K562 (cell line): ENCODE measurements around the gene MBOAT1. TPM values are rescaled to one million over a fixed set of nuclear protein-coding genes. Genes with fewer than 3 reads are reported as not detected.

Experiments used
- ATAC-seq: fragments of 200-7000 bp; cut with Tn5 transposase; 3 replicates; pipeline ENCODE4 v1.9.1; 2020; ENCODE audit warnings: moderate library complexity
- BruUV-seq: library from RNA; stranded (reverse); fragments of 400-500 nt; replicated peaks from 2 replicates; lab custom pipeline; 2021; lab: Mats Ljungman, UMichigan
- CTCF ChIA-PET: fragments of 300-600 bp; formaldehyde crosslinking; extraction: SDS; loops from one replicate; lab custom pipeline; 2021; ENCODE audit warnings: low intra/inter-chr PET ratio; lab: Yijun Ruan, JAX
- POLR2A ChIA-PET: fragments of 300-600, 350-650 bp; sonication (Branson Sonifier 250); formaldehyde crosslinking; extraction: SDS; loops from one replicate; lab custom pipeline; 2021; ENCODE audit warnings: antibody characterized with exemption, inconsistent platforms; lab: Yijun Ruan, JAX
- DNase-seq, 4 experiments: peaks; one replicate each; pipeline versions ENCODE4 v3.0.0 to v3.0.0-alpha.2; 2011 to 2018; ENCODE audit warnings: low spot score in 3 of 4, mixed read lengths in 3 of 4; ENCODE audit errors: extremely low read depth in 1 of 4
- FAIRE-seq: peaks from 2 replicates; lab custom pipeline; 2011; peaks lifted over from hg19 to GRCh38; lab: Jason Lieb, UNC
- H2AFZ ChIP-seq: 2 replicates; pipeline ENCODE4 v1.6.0; 2011; ENCODE audit warnings: low read depth, low read length, control low read depth, inconsistent platforms
- H3K27ac ChIP-seq: fragments of 200-600 bp; 3 replicates; pipeline ENCODE4 v1.8.0; 2011; ENCODE audit warnings: low read depth, mild to moderate bottlenecking, control low read depth, inconsistent platforms, low read length, moderate library complexity, mixed read lengths; ENCODE audit errors: extremely low read depth
- H3K27me3 ChIP-seq, 2 experiments: fragments of 300-600 bp in 1 of 2; 2 replicates in 1 of 2; 3 replicates in 1 of 2; pipeline versions ENCODE4 v1.6.0 to v1.8.0; 2011; ENCODE audit warnings: inconsistent platforms in 2 of 2, low read length in 2 of 2, mild to moderate bottlenecking in 1 of 2, mixed read lengths in 1 of 2, moderate library complexity in 1 of 2; ENCODE audit not compliant: control insufficient read depth in 2 of 2, insufficient read depth in 2 of 2
- H3K36me3 ChIP-seq: fragments of 300-600 bp; 3 replicates; pipeline ENCODE4 v1.8.0; 2011; ENCODE audit warnings: mild to moderate bottlenecking, low read length, inconsistent platforms; ENCODE audit not compliant: control insufficient read depth, insufficient read depth
- H3K4me1 ChIP-seq, 2 experiments: fragments of 200-600 bp in 1 of 2; replicated peaks in 1 of 2; 2 replicates in 1 of 2; 3 replicates in 1 of 2; pipeline versions ENCODE4 v1.5.1 to v1.8.0; 2011; ENCODE audit warnings: inconsistent platforms in 2 of 2, low read length in 2 of 2, mild to moderate bottlenecking in 1 of 2, mixed read lengths in 1 of 2, moderate library complexity in 1 of 2; ENCODE audit not compliant: control insufficient read depth in 2 of 2, insufficient read depth in 2 of 2
- H3K4me2 ChIP-seq: 2 replicates; pipeline ENCODE4 v1.6.1; 2011; ENCODE audit warnings: low read length, control low read depth, inconsistent platforms, mixed read lengths; ENCODE audit not compliant: insufficient read depth
- H3K4me3 ChIP-seq: fragments of 200-600 bp; sonication (generic), shearing (Covaris generic); 2 replicates; pipeline ENCODE4 v1.5.1; 2016; ENCODE audit warnings: control low read depth, inconsistent platforms
- H3K79me2 ChIP-seq: fragments of 200-600 bp; 3 replicates; pipeline ENCODE4 v1.8.0; 2011; ENCODE audit warnings: low read length, inconsistent platforms; ENCODE audit not compliant: control insufficient read depth, insufficient read depth
- H3K9ac ChIP-seq, 2 experiments: 2 replicates each; pipeline versions ENCODE4 v1.6.0 to v1.6.1; 2011; ENCODE audit warnings: low read depth in 2 of 2, low read length in 2 of 2, control low read depth in 1 of 2, inconsistent platforms in 1 of 2, mild to moderate bottlenecking in 1 of 2, mixed read lengths in 1 of 2; ENCODE audit not compliant: insufficient read depth in 1 of 2
- H3K9me1 ChIP-seq: one replicate; pipeline ENCODE4 v1.6.0; 2011; ENCODE audit warnings: inconsistent platforms, mild to moderate bottlenecking, low read length, moderate library complexity; ENCODE audit not compliant: control insufficient read depth, insufficient read depth
- H3K9me3 ChIP-seq: replicated peaks from 2 replicates; pipeline ENCODE4 v1.5.1; 2011; ENCODE audit warnings: low read depth, low read length, inconsistent platforms; ENCODE audit not compliant: control insufficient read depth, insufficient read depth
- H4K20me1 ChIP-seq: replicated peaks from 2 replicates; pipeline ENCODE4 v1.6.1; 2011; ENCODE audit warnings: low read length, inconsistent platforms, mixed read lengths; ENCODE audit not compliant: control insufficient read depth, insufficient read depth
- HDAC1 ChIP-seq, 2 experiments: fragments of 450-650 bp; IDR thresholded peaks; 2 replicates each; pipeline ENCODE4 v1.6.1; 2016 to 2017; ENCODE audit warnings: inconsistent platforms in 1 of 2, mild to moderate bottlenecking in 1 of 2, moderate library complexity in 1 of 2
- HOXB6 ChIP-seq: fragments of 250-450 bp; sonication (Bioruptor Pico); IDR thresholded peaks from 2 replicates; pipeline ENCODE4 v1.5.1; 2022; ENCODE audit warnings: mild to moderate bottlenecking, borderline replicate concordance
- JUND ChIP-seq, 2 experiments: IDR thresholded peaks; 2 replicates in 1 of 2; 3 replicates in 1 of 2; pipeline ENCODE4 v1.6.1; 2011; ENCODE audit warnings: borderline replicate concordance in 2 of 2, low read depth in 2 of 2, low read length in 2 of 2, improper control_type of control experiment in 1 of 2, missing biosample characterization in 1 of 2, missing genetic modification characterization in 1 of 2, missing genetic modification reagents in 1 of 2
- NCOA1 ChIP-seq: fragments of 450-650 bp; IDR thresholded peaks from 2 replicates; pipeline ENCODE4 v1.6.1; 2016; ENCODE audit warnings: low read depth
- POLR2H ChIP-seq: IDR thresholded peaks from 2 replicates; pipeline ENCODE4 v1.6.1; 2016; ENCODE audit warnings: missing genetic modification characterization, low read depth, mild to moderate bottlenecking, control low read depth, missing compliant biosample characterization, moderate library complexity
- SAFB ChIP-seq: fragments of 200-400 bp; formaldehyde crosslinking; IDR thresholded peaks from 2 replicates; pipeline ENCODE4 v1.6.1; 2017; ENCODE audit warnings: low read depth, low read length, borderline replicate concordance
- TEAD1 ChIP-seq, 2 experiments: fragments of 450-650 bp in 1 of 2; sonication (generic) in 1 of 2; formaldehyde crosslinking; IDR thresholded peaks; 2 replicates each; pipeline versions ENCODE4 v1.4.0 to v1.8.0; 2020 to 2022; ENCODE audit warnings: mild to moderate bottlenecking in 2 of 2, missing genetic modification reagents in 1 of 2
- TEAD2 ChIP-seq: fragments of 450-650 bp; IDR thresholded peaks from 2 replicates; pipeline ENCODE4 v1.6.1; 2016; ENCODE audit warnings: missing genetic modification characterization, control low read depth, missing compliant biosample characterization
- ZNF584 ChIP-seq: fragments of 200-800 bp; sonication (Bioruptor generic); IDR thresholded peaks from 2 replicates; pipeline ENCODE4 v1.6.1; 2016; ENCODE audit warnings: low read depth, mild to moderate bottlenecking, missing genetic modification characterization, missing compliant biosample characterization
- in situ Hi-C: fragments of 300-500 bp; cut with MboI; formaldehyde crosslinking; loops from 4 replicates; pipeline ENCODE4 v1.15.0; 2018; ENCODE audit warnings: inconsistent platforms, mixed read lengths
- intact Hi-C: fragments of 100-400 bp; cut with micrococcal nuclease; formaldehyde crosslinking; loops from 2 replicates; pipeline ENCODE4 v1.14.2; 2022
- polyA plus RNA-seq, 8 experiments: library from polyadenylated mRNA; depleted of rRNA in 4 of 8; stranded (reverse) in 5 of 8; unstranded in 3 of 8; fragments of >200 nt; fragmentation: Nextera tagmentation in 2 of 8; fragmentation: Illumina TruSeq in 1 of 8; extraction: Ambion mirVana in 2 of 8; extraction: Trizol in 1 of 8; gene quantifications; 2 replicates each; pipeline versions ENCODE4 v1.2.1 to v1.2.3, GENCODE V29; 2011 to 2014; ENCODE audit warnings: inconsistent platforms in 1 of 8, missing spikeins in 1 of 8
- total RNA-seq, 7 experiments: library from RNA; depleted of rRNA in 6 of 7; stranded (reverse); fragments of >200 nt in 6 of 7; fragmentation: Illumina TruSeq in 2 of 7; extraction: Trizol in 2 of 7; gene quantifications; 2 replicates each; pipeline versions ENCODE4 v1.2.1 to v1.2.3, GENCODE V29; 2011 to 2021; ENCODE audit warnings: low replicate concordance in 1 of 7
- TF ChIP-seq, protein P1 (sequence below): fragments of 250-450 bp; sonication (Bioruptor Pico); IDR thresholded peaks from 2 replicates; pipeline ENCODE4 v1.8.0; 2021; ENCODE audit warnings: moderate library complexity, mild to moderate bottlenecking, inconsistent platforms
- TF ChIP-seq, protein P2 (sequence below): fragments of 250-450 bp; sonication (Bioruptor Pico); IDR thresholded peaks from 2 replicates; pipeline ENCODE4 v1.8.0; 2022; ENCODE audit warnings: inconsistent platforms
- TF ChIP-seq, protein P3 (sequence below): fragments of 450-650 bp; conservative IDR thresholded peaks from 2 replicates; pipeline ENCODE4 v1.6.1; 2016; ENCODE audit warnings: missing genetic modification characterization, low read depth, mild to moderate bottlenecking, control low read depth, missing compliant biosample characterization

Gene MBOAT1
- total and polyA plus RNA-seq, 9 of the 15 experiments (the other 6 are each of a cell fraction or from before 2014, with no cell fraction given), result 0.13 to 16.5 (median 10.3) TPM

DNA sequence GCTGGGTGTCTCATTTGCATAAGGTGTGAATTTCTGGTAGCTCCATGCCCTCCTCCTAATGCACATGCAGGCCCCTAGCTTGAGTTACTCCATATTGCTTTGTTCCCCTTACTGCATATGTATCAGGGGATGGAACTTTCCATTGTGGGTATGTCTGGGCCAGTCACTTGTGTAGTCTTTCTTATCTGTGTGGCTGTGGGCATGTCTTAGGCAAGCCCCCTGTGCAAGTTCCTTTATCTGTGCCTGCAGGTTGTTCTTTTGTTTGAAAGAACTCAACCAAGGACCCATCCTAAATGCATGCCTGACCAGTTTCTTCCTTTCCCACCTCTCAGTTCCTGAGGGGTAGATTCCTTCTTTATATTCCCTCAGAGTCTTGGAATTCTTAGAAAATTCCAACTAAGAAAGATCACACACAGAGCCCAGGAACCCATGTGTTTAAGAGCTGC, 23.6 kb downstream of the MBOAT1 start:
- no peak overlapping the region for H3K4me3 ChIP-seq
- H3K79me2 ChIP-seq, result no peaks in the 10 kb centered on the region
- in situ Hi-C loops, result no loop called here
- no peak overlapping the region for H3K27ac ChIP-seq
- H3K27me3 ChIP-seq, result no peaks in the 10 kb centered on the region
- H3K4me2 ChIP-seq, result no peak overlapping the region
- BruUV-seq, result no TSS peak
- H3K9ac ChIP-seq, result no peak overlapping the region
- ATAC-seq, result no peak
- CTCF ChIA-PET, result no interaction called here
- POLR2A ChIA-PET, result interaction anchor here (1.1 to 1.6 kb wide), 2 partner anchors 10 to 29 kb away, joined by 3 to 4 read pairs; no protein-coding TSS in a partner anchor
- H3K9me1 ChIP-seq, result no peaks in the 10 kb centered on the region
- FAIRE-seq, result no peak
- intact Hi-C loops, result no loop called here
- DNase-seq, result peak in 1 of 4 experiments; percentile 37
- no peaks in the 10 kb centered on the region for H3K9me3 ChIP-seq
- no peak overlapping the region for H2AFZ ChIP-seq
- peaks cover 3% of the 10 kb centered on the region; the same call in 1 of the 3 replicates for H3K36me3 ChIP-seq
- no peaks in the 10 kb centered on the region for H4K20me1 ChIP-seq
- H3K4me1 ChIP-seq, result peaks cover 8 to 18% of the 10 kb centered on the region in 2 experiments; a peak in 4 of 5 replicates
- no peak for TF ChIP-seq SAFB
- TF ChIP-seq, protein P1, sequence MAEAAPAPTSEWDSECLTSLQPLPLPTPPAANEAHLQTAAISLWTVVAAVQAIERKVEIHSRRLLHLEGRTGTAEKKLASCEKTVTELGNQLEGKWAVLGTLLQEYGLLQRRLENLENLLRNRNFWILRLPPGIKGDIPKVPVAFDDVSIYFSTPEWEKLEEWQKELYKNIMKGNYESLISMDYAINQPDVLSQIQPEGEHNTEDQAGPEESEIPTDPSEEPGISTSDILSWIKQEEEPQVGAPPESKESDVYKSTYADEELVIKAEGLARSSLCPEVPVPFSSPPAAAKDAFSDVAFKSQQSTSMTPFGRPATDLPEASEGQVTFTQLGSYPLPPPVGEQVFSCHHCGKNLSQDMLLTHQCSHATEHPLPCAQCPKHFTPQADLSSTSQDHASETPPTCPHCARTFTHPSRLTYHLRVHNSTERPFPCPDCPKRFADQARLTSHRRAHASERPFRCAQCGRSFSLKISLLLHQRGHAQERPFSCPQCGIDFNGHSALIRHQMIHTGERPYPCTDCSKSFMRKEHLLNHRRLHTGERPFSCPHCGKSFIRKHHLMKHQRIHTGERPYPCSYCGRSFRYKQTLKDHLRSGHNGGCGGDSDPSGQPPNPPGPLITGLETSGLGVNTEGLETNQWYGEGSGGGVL (CRISPR knock-in tag), result no peak
- TF ChIP-seq, protein P2, sequence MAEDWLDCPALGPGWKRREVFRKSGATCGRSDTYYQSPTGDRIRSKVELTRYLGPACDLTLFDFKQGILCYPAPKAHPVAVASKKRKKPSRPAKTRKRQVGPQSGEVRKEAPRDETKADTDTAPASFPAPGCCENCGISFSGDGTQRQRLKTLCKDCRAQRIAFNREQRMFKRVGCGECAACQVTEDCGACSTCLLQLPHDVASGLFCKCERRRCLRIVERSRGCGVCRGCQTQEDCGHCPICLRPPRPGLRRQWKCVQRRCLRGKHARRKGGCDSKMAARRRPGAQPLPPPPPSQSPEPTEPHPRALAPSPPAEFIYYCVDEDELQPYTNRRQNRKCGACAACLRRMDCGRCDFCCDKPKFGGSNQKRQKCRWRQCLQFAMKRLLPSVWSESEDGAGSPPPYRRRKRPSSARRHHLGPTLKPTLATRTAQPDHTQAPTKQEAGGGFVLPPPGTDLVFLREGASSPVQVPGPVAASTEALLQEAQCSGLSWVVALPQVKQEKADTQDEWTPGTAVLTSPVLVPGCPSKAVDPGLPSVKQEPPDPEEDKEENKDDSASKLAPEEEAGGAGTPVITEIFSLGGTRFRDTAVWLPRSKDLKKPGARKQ (CRISPR knock-in tag), result no peak
- 0 out of 2 replicates have a peak, but pooled peaks have one; percentile 49 for TF ChIP-seq ZNF584 (CRISPR knock-in tag)
- TF ChIP-seq, protein P3, sequence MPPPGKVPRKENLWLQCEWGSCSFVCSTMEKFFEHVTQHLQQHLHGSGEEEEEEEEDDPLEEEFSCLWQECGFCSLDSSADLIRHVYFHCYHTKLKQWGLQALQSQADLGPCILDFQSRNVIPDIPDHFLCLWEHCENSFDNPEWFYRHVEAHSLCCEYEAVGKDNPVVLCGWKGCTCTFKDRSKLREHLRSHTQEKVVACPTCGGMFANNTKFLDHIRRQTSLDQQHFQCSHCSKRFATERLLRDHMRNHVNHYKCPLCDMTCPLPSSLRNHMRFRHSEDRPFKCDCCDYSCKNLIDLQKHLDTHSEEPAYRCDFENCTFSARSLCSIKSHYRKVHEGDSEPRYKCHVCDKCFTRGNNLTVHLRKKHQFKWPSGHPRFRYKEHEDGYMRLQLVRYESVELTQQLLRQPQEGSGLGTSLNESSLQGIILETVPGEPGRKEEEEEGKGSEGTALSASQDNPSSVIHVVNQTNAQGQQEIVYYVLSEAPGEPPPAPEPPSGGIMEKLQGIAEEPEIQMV (tag), result no peak
- no peak for TF ChIP-seq HOXB6 (CRISPR knock-in tag)
- no peak for TF ChIP-seq HDAC1 (IDR thresholded peaks at IDR 0.05)
- TF ChIP-seq POLR2H (tag), result no peak
- TF ChIP-seq TEAD1 (CRISPR knock-in tag; IDR thresholded peaks at IDR 0.05), result peak in 1 of 2 experiments; percentile 75; a peak in 1 of 4 replicates
- no peak for TF ChIP-seq TEAD2
- TF ChIP-seq JUND (IDR thresholded peaks at IDR 0.05; ENCODE audit: borderline replicate concordance, low read depth, low read length), result no peak
- no peak for TF ChIP-seq JUND (tag; IDR thresholded peaks at IDR 0.05; ENCODE audit: borderline replicate concordance, low read depth, low read length)
- no peak for TF ChIP-seq NCOA1
